Right ventricle myocardium inferior (tissue), 1 donor: ENCODE results near the gene ITGA1. TPM values are rescaled to one million over a fixed set of nuclear protein-coding genes. Genes with fewer than 3 reads are reported as not detected.
A peak's percentile ranks its signal among the peaks of the same experiment; 100 is the strongest.
"Not testable (repeated sequence)": the region's sequence is repeated elsewhere in the genome, so short reads cannot be mapped to it uniquely, and the experiment has no call there.

Experiments used
- ATAC-seq: fragments of 200-7000 bp; cut with Tn5 transposase; one replicate; pipeline ENCODE4 v1.9.1; 2020; ENCODE audit warnings: mild to moderate bottlenecking, moderate library complexity
- DNase-seq: peaks from one replicate; pipeline ENCODE4 v3.0.0; 2021; ENCODE audit errors: missing footprints
- intact Hi-C: fragments of 100-400 bp; cut with DNase I; formaldehyde crosslinking; loops from one replicate; pipeline ENCODE4 v1.11.0; 2022
- total RNA-seq: library from RNA; stranded (reverse); fragmentation: NEBNext Ultra II Directional; extraction: Animal tissue kit (Norgen Biotek cat#: 25700); gene quantifications from one replicate; pipeline ENCODE4 v1.2.1, GENCODE V29; 2021
- donor health status: DM: no; HTN: yes; CAD: no; lungs with severe emphysema.

Gene ITGA1
- total RNA-seq, 1 donor from 2014 or later: 29.9 TPM

GRCh38 chr5:52842111-52842510 lies 54.4 kb downstream of the ITGA1 start:
- no peak for ATAC-seq

GRCh38 chr5:52844885-52845284 lies 57.2 kb downstream of the ITGA1 start:
- no peak for ATAC-seq
- DNase-seq: no peak
- intact Hi-C loops: no loop called here

More at GRCh38 chr5:52842111-52842510, 54.4 kb downstream of the ITGA1 start:
- intact Hi-C loops: no loop called here
- no peak for DNase-seq

GRCh38 chr5:52846182-52846842 lies 58.6 kb downstream of the ITGA1 start:
- no peak for ATAC-seq
- intact Hi-C loops: no loop called here
- no peak for DNase-seq

- DNase-seq, intact Hi-C loops, ATAC-seq: not testable (repeated sequence)
Observed at GRCh38 chr5:52848688-52849087, 61.0 kb downstream of the ITGA1 start.

- no peak for ATAC-seq
- intact Hi-C loops: no loop called here
- no peak for DNase-seq
Observed at GRCh38 chr5:52849544-52849943, 61.8 kb downstream of the ITGA1 start.

GRCh38 chr5:52853650-52854049 lies 65.9 kb downstream of the ITGA1 start:
- intact Hi-C loops: no loop called here
- no peak for DNase-seq
- no peak for ATAC-seq

GRCh38 chr5:52854301-52854700 lies 66.6 kb downstream of the ITGA1 start:
- no peak for ATAC-seq

GRCh38 chr5:52854949-52855348 lies 67.2 kb downstream of the ITGA1 start:
- ATAC-seq: no peak
- intact Hi-C loops: no loop called here

More at GRCh38 chr5:52854301-52854700, 66.6 kb downstream of the ITGA1 start:
- intact Hi-C loops: no loop called here
- DNase-seq: no peak

GRCh38 chr5:52856564-52856963 lies 68.8 kb downstream of the ITGA1 start:
- ATAC-seq (no peak), DNase-seq (no peak)
- intact Hi-C loops: no loop called here

More at GRCh38 chr5:52854949-52855348, 67.2 kb downstream of the ITGA1 start:
- DNase-seq: no peak

- ATAC-seq (no peak), DNase-seq (no peak)
- intact Hi-C loops: no loop called here
Observed at GRCh38 chr5:52859628-52860027, 71.9 kb downstream of the ITGA1 start.

- DNase-seq (no peak), ATAC-seq (no peak)
- intact Hi-C loops: no loop called here
Observed at GRCh38 chr5:52861368-52861767, 73.7 kb downstream of the ITGA1 start.

- intact Hi-C loops: no loop called here
- DNase-seq: no peak
- ATAC-seq: no peak
Observed at GRCh38 chr5:52863715-52864290, 76.1 kb downstream of the ITGA1 start.

- intact Hi-C loops: no loop called here
- ATAC-seq (no peak), DNase-seq (no peak)
Observed at GRCh38 chr5:52864371-52864770, 76.7 kb downstream of the ITGA1 start.

- intact Hi-C loops: no loop called here
- no peak for ATAC-seq
Observed at GRCh38 chr5:52864884-52865283, 77.2 kb downstream of the ITGA1 start.

GRCh38 chr5:52865991-52866390 lies 78.3 kb downstream of the ITGA1 start:
- DNase-seq, ATAC-seq, intact Hi-C loops: not testable (repeated sequence)

More at GRCh38 chr5:52864884-52865283, 77.2 kb downstream of the ITGA1 start:
- DNase-seq: no peak

GRCh38 chr5:52867809-52868208 lies 80.1 kb downstream of the ITGA1 start:
- no peak for DNase-seq
- no peak for ATAC-seq
- intact Hi-C loops: no loop called here

- intact Hi-C loops: no loop called here
- DNase-seq (no peak), ATAC-seq (no peak)
Observed at GRCh38 chr5:52868417-52868816, 80.7 kb downstream of the ITGA1 start.

- no peak for ATAC-seq
- intact Hi-C loops: no loop called here
- no peak for DNase-seq
Observed at GRCh38 chr5:52869391-52869790, 81.7 kb downstream of the ITGA1 start.

- peak; percentile 34 for ATAC-seq
- no peak for DNase-seq
- intact Hi-C loops: no loop called here
Observed at GRCh38 chr5:52870448-52870847, 82.7 kb downstream of the ITGA1 start.

- intact Hi-C loops: no loop called here
- DNase-seq (no peak), ATAC-seq (no peak)
Observed at GRCh38 chr5:52875827-52876226, 88.1 kb downstream of the ITGA1 start.

GRCh38 chr5:52876456-52876855 lies 88.7 kb downstream of the ITGA1 start:
- no peak for ATAC-seq
- no peak for DNase-seq
- intact Hi-C loops: no loop called here
